ENCODE results near the gene PARP8.

DNA sequence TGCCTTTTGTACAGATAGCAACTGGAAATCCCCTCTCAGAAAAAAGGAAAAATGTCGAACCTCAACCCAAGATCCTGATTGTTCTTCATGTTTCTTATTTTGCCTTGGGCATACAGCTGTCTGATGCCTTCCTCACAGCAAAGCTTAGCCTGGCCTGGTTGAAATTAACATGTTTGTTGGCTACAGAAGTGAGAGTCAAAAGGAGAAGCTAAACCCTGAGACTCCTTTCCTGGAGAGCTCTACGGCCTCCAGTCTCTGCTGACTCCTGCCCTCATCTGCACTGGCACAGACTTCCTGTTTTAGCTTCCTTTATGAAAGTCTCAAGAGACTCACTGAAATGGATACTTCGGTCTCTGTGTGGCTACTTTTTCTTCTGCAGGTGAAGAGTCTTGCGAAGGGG is 186.7 kb downstream of the PARP8 start:
- TF ChIP-seq POLR2A (IDR thresholded peaks at IDR 0.05) (no peak), EP300 (IDR thresholded peaks at IDR 0.05) (no peak)
- TF ChIP-seq, protein P1, sequence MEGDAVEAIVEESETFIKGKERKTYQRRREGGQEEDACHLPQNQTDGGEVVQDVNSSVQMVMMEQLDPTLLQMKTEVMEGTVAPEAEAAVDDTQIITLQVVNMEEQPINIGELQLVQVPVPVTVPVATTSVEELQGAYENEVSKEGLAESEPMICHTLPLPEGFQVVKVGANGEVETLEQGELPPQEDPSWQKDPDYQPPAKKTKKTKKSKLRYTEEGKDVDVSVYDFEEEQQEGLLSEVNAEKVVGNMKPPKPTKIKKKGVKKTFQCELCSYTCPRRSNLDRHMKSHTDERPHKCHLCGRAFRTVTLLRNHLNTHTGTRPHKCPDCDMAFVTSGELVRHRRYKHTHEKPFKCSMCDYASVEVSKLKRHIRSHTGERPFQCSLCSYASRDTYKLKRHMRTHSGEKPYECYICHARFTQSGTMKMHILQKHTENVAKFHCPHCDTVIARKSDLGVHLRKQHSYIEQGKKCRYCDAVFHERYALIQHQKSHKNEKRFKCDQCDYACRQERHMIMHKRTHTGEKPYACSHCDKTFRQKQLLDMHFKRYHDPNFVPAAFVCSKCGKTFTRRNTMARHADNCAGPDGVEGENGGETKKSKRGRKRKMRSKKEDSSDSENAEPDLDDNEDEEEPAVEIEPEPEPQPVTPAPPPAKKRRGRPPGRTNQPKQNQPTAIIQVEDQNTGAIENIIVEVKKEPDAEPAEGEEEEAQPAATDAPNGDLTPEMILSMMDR (IDR thresholded peaks at IDR 0.05): no peak

Measured in upper lobe of left lung (tissue), 4 donors.